PC-9 (cell line): Measurements from ENCODE around the gene RUSC1.

Experiments
- EZH2 ChIP-seq: fragments of 200-600 bp; sonication (generic); IDR thresholded peaks from 2 replicates; pipeline ENCODE4 v1.8.0; 2017; ENCODE audit warnings: antibody characterized with exemption, low read depth
- TF ChIP-seq, protein P1 (sequence below): fragments of 200-600 bp; sonication (generic); conservative IDR thresholded peaks from 2 replicates; pipeline ENCODE4 v1.6.1; 2017; ENCODE audit warnings: mixed run types, antibody characterized with exemption, mild to moderate bottlenecking, moderate library complexity

DNA sequence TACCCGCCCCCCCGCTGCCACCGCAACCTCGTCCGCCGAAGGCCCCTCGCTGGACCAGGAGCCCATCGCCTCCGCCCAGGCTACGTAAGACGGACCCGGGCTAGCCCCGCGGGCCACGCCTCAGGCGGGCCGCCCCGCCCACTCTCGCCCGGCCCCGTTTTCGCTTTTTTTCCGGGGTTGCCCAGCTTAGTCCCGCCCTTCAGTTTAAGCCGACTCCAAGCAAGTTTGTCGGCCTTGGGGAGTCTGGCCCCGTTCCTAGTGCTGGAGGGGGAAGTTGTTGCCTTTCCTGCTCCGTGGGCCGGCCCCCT lies 3.0 kb downstream of the RUSC1 start:
- TF ChIP-seq, protein P1, sequence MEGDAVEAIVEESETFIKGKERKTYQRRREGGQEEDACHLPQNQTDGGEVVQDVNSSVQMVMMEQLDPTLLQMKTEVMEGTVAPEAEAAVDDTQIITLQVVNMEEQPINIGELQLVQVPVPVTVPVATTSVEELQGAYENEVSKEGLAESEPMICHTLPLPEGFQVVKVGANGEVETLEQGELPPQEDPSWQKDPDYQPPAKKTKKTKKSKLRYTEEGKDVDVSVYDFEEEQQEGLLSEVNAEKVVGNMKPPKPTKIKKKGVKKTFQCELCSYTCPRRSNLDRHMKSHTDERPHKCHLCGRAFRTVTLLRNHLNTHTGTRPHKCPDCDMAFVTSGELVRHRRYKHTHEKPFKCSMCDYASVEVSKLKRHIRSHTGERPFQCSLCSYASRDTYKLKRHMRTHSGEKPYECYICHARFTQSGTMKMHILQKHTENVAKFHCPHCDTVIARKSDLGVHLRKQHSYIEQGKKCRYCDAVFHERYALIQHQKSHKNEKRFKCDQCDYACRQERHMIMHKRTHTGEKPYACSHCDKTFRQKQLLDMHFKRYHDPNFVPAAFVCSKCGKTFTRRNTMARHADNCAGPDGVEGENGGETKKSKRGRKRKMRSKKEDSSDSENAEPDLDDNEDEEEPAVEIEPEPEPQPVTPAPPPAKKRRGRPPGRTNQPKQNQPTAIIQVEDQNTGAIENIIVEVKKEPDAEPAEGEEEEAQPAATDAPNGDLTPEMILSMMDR, result no peak
- no peak for TF ChIP-seq EZH2
